Adrenal gland (tissue), 5 donors: ENCODE results near the gene SRP72.

Experiments used
- POLR2A ChIP-seq, 2 donors: fragments of 450-650 bp; IDR thresholded peaks; one replicate each; pipeline ENCODE4 v1.6.1; 2017; ENCODE audit warnings: antibody characterized with exemption in 2 of 2, mild to moderate bottlenecking in 2 of 2, moderate library complexity in 1 of 2
- TF ChIP-seq, protein P1 (sequence below), 6 experiments: fragments of 450-650 bp in 4 of 6; fragments of 200-600 bp in 2 of 6; sonication (generic) in 1 of 6; IDR thresholded peaks; 1 replicate in 5 of 6; 2 replicates in 1 of 6; pipeline versions ENCODE4 v1.5.1 to v1.8.0; 2016 to 2021; ENCODE audit warnings: antibody characterized with exemption in 6 of 6, mild to moderate bottlenecking in 2 of 6, moderate library complexity in 1 of 6
- donor health status: DM: no; HTN: no; CAD: no.

DNA sequence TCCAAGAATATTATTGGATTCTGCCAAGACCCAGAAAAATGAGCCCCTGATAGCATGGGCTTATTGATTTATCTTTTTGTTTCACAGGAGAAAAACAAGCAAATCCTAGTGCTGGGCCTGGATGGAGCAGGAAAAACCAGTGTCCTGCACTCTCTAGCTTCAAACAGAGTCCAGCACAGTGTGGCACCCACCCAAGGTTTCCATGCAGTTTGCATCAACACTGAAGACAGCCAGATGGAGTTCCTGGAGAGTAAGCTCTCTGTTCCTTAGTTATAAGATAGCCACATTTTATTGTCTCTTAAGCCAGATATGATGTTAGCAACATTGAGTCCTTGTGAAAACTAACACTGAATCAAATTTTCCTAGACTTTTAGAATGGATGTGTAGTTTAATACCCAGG, 43.7 kb downstream of the SRP72 start:
- TF ChIP-seq, protein P1, sequence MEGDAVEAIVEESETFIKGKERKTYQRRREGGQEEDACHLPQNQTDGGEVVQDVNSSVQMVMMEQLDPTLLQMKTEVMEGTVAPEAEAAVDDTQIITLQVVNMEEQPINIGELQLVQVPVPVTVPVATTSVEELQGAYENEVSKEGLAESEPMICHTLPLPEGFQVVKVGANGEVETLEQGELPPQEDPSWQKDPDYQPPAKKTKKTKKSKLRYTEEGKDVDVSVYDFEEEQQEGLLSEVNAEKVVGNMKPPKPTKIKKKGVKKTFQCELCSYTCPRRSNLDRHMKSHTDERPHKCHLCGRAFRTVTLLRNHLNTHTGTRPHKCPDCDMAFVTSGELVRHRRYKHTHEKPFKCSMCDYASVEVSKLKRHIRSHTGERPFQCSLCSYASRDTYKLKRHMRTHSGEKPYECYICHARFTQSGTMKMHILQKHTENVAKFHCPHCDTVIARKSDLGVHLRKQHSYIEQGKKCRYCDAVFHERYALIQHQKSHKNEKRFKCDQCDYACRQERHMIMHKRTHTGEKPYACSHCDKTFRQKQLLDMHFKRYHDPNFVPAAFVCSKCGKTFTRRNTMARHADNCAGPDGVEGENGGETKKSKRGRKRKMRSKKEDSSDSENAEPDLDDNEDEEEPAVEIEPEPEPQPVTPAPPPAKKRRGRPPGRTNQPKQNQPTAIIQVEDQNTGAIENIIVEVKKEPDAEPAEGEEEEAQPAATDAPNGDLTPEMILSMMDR (IDR thresholded peaks at IDR 0.05) = no peak
- no peak for TF ChIP-seq POLR2A (IDR thresholded peaks at IDR 0.05)
